GM12878 (cell line): Measurements from ENCODE around the gene MSANTD2. TPM values are rescaled to one million over a fixed set of nuclear protein-coding genes. Genes with fewer than 3 reads are reported as not detected.

Source experiments
- ATF7 ChIP-seq: fragments of 450-650 bp; IDR thresholded peaks from 2 replicates; pipeline ENCODE4 v1.6.1; 2016; ENCODE audit warnings: low read depth, mild to moderate bottlenecking
- BCL11A ChIP-seq: IDR thresholded peaks from 2 replicates; pipeline ENCODE4 v1.6.1; 2011; ENCODE audit warnings: low read depth, low read length
- BMI1 ChIP-seq: fragments of 450-650 bp; IDR thresholded peaks from 2 replicates; pipeline ENCODE4 v1.6.1; 2016; ENCODE audit warnings: mild to moderate bottlenecking, moderate library complexity, borderline replicate concordance
- CHD1 ChIP-seq: IDR thresholded peaks from 2 replicates; pipeline ENCODE4 v1.6.1; 2012; ENCODE audit warnings: low read depth, low read length, improper control_type of control experiment
- CREM ChIP-seq: IDR thresholded peaks from 2 replicates; pipeline ENCODE4 v1.6.1; 2014; ENCODE audit warnings: antibody characterized with exemption, low read depth
- CUX1 ChIP-seq: IDR thresholded peaks from 2 replicates; pipeline ENCODE4 v1.6.1; 2012; ENCODE audit warnings: improper control_type of control experiment, low read depth, low read length; ENCODE audit not compliant: insufficient replicate concordance
- DPF2 ChIP-seq: fragments of 450-650 bp; IDR thresholded peaks from 2 replicates; pipeline ENCODE4 v1.6.1; 2017; ENCODE audit warnings: mild to moderate bottlenecking
- EGR1 ChIP-seq, 2 experiments: IDR thresholded peaks; 1 replicate in 1 of 2; 2 replicates in 1 of 2; pipeline ENCODE4 v1.6.1; 2011 to 2012; ENCODE audit warnings: low read depth in 2 of 2, low read length in 2 of 2, borderline replicate concordance in 1 of 2, mild to moderate bottlenecking in 1 of 2, moderate library complexity in 1 of 2
- ESRRA ChIP-seq: IDR thresholded peaks from 2 replicates; pipeline ENCODE4 v1.6.1; 2012; ENCODE audit warnings: mild to moderate bottlenecking, low read length, improper control_type of control experiment
- ETV6 ChIP-seq, 2 experiments: fragments of 450-650 bp in 1 of 2; IDR thresholded peaks in 1 of 2; conservative IDR thresholded peaks in 1 of 2; 2 replicates each; pipeline ENCODE4 v1.6.1; 2014; ENCODE audit warnings: antibody characterized with exemption in 1 of 2, borderline replicate concordance in 1 of 2, low read depth in 1 of 2, mild to moderate bottlenecking in 1 of 2, moderate library complexity in 1 of 2
- FOXK2 ChIP-seq: fragments of 450-650 bp; IDR thresholded peaks from 2 replicates; pipeline ENCODE4 v1.6.1; 2017; ENCODE audit warnings: mild to moderate bottlenecking, moderate library complexity
- IKZF1 ChIP-seq: fragments of 450-650 bp; conservative IDR thresholded peaks from 2 replicates; pipeline ENCODE4 v1.6.1; 2017; ENCODE audit warnings: antibody characterized with exemption, mild to moderate bottlenecking
- IRF5 ChIP-seq: fragments of 450-650 bp; IDR thresholded peaks from 2 replicates; pipeline ENCODE4 v1.6.1; 2017; ENCODE audit warnings: borderline replicate concordance
- JUNB ChIP-seq: IDR thresholded peaks from 2 replicates; pipeline ENCODE4 v1.6.1; 2016; ENCODE audit warnings: antibody characterized with exemption, mild to moderate bottlenecking
- KAT2A ChIP-seq: conservative IDR thresholded peaks from 2 replicates; pipeline ENCODE4 v1.6.1; 2011; ENCODE audit warnings: low read depth, low read length; ENCODE audit not compliant: control insufficient read depth
- MTA3 ChIP-seq: IDR thresholded peaks from 2 replicates; pipeline ENCODE4 v1.6.1; 2012; ENCODE audit warnings: low read length, inconsistent platforms, borderline replicate concordance
- NBN ChIP-seq: fragments of 450-650 bp; IDR thresholded peaks from 2 replicates; pipeline ENCODE4 v1.6.1; 2016
- POLR2AphosphoS5 ChIP-seq: IDR thresholded peaks from 2 replicates; pipeline ENCODE4 v1.6.1; 2011; ENCODE audit warnings: mild to moderate bottlenecking, low read length, inconsistent platforms
- RBBP5 ChIP-seq: fragments of 200-600 bp; sonication (generic); conservative IDR thresholded peaks from 2 replicates; pipeline ENCODE4 v1.6.1; 2016
- RFX5 ChIP-seq: IDR thresholded peaks from 2 replicates; pipeline ENCODE4 v1.6.1; 2011; ENCODE audit warnings: low read depth, low read length, improper control_type of control experiment
- RUNX3 ChIP-seq: IDR thresholded peaks from 2 replicates; pipeline ENCODE4 v1.6.1; 2012; ENCODE audit warnings: low read length, inconsistent platforms
- SKIL ChIP-seq: fragments of 450-650 bp; IDR thresholded peaks from 2 replicates; pipeline ENCODE4 v1.6.1; 2017; ENCODE audit warnings: mild to moderate bottlenecking, low read depth, inconsistent platforms; ENCODE audit not compliant: poor library complexity, severe bottlenecking
- SP1 ChIP-seq: IDR thresholded peaks from one replicate; pipeline ENCODE4 v1.6.1; 2011; ENCODE audit warnings: low read depth, low read length
- SUPT20H ChIP-seq: IDR thresholded peaks from 2 replicates; pipeline ENCODE4 v1.6.1; 2011; ENCODE audit warnings: low read depth, mild to moderate bottlenecking, low read length, moderate library complexity, borderline replicate concordance; ENCODE audit not compliant: control insufficient read depth
- TCF3 ChIP-seq: IDR thresholded peaks from 2 replicates; pipeline ENCODE4 v1.6.1; 2012; ENCODE audit warnings: low read depth, mild to moderate bottlenecking, low read length, borderline replicate concordance; ENCODE audit not compliant: insufficient read depth
- TCF7 ChIP-seq: IDR thresholded peaks from 2 replicates; pipeline ENCODE4 v1.6.1; 2014; ENCODE audit warnings: antibody characterized with exemption, borderline replicate concordance
- polyA plus RNA-seq, 11 experiments: library from polyadenylated mRNA; depleted of rRNA in 4 of 11; unstranded in 6 of 11; stranded (reverse) in 5 of 11; fragments of >200 nt; fragmentation: Nextera tagmentation in 4 of 11; fragmentation: Illumina TruSeq in 1 of 11; extraction: Ambion mirVana in 4 of 11; extraction: Trizol in 1 of 11; gene quantifications; 1 replicate in 1 of 11; 2 replicates in 10 of 11; pipeline versions ENCODE4 v1.2.1 to v1.2.3, GENCODE V29; 2011 to 2016; ENCODE audit warnings: inconsistent platforms in 2 of 11, missing spikeins in 2 of 11, low read depth in 1 of 11
- total RNA-seq, 4 experiments: library from RNA; depleted of rRNA in 3 of 4; stranded (reverse); fragments of >200 nt in 3 of 4; fragmentation: Illumina TruSeq in 1 of 4; extraction: Trizol in 1 of 4; gene quantifications; 2 replicates each; pipeline versions ENCODE4 v1.2.1 to v1.2.3, GENCODE V29; 2013 to 2021

The MSANTD2 gene
- total and polyA plus RNA-seq, 10 of the 15 experiments (the other 5 are each of a cell fraction or from before 2014, with no cell fraction given), result 3.0 to 12.4 (median 8.0) TPM

GRCh38 chr11:124717421-124717785 lies 82.8 kb downstream of the MSANTD2 start (continued):
- peak; percentile 42; the same call in 1 of the 2 replicates for TF ChIP-seq BCL11A
- TF ChIP-seq MTA3, result no peak
- TF ChIP-seq IRF5, result no peak
- no peak for TF ChIP-seq EGR1 (IDR thresholded peaks at IDR 0.05; ENCODE audit: borderline replicate concordance in 1 of 2, low read depth in 2 of 2, low read length in 2 of 2)
- no peak for TF ChIP-seq POLR2AphosphoS5
- TF ChIP-seq JUNB, result peak; percentile 64; the same call in 1 of the 2 replicates
- peak; percentile 12; the same call in 1 of the 2 replicates for TF ChIP-seq IKZF1
- no peak for TF ChIP-seq KAT2A
- TF ChIP-seq ESRRA, result no peak
- TF ChIP-seq CUX1, result no peak
- TF ChIP-seq SP1, result no peak
- TF ChIP-seq SUPT20H, result no peak
- no peak for TF ChIP-seq ETV6 (conservative IDR thresholded peaks at IDR 0.05 in 1 of 2, IDR thresholded peaks at IDR 0.05 in 1 of 2; ENCODE audit: borderline replicate concordance in 1 of 2, low read depth in 1 of 2)
- TF ChIP-seq CHD1, result peak; percentile 68; the same call in 1 of the 2 replicates
- no peak for TF ChIP-seq CREM
- TF ChIP-seq SKIL, result peak; percentile 49
- TF ChIP-seq RUNX3, result peak; percentile 47; the same call in 1 of the 2 replicates
- no peak for TF ChIP-seq NBN
- peak; percentile 22; the same call in 1 of the 2 replicates for TF ChIP-seq DPF2
- no peak for TF ChIP-seq TCF7
- no peak for TF ChIP-seq RBBP5
- TF ChIP-seq RFX5, result no peak
- peak; percentile 31; the same call in 1 of the 2 replicates for TF ChIP-seq ATF7
- no peak for TF ChIP-seq TCF3
- no peak for TF ChIP-seq BMI1
- no peak for TF ChIP-seq FOXK2
